GM19025 (cell line): ENCODE results near the gene OXSR1.
"Not testable (repeated sequence)": the region's sequence is repeated elsewhere in the genome, so short reads cannot be mapped to it uniquely, and the experiment has no call there.

Experiments
- ATAC-seq: cut with Tn5 transposase; IDR thresholded peaks from one replicate; pipeline ENCODE4 v1.9.1; 2021; ENCODE audit warnings: mild to moderate bottlenecking, low read depth, moderate library complexity; ENCODE audit not compliant: unreplicated experiment

The OXSR1 gene

DNA sequence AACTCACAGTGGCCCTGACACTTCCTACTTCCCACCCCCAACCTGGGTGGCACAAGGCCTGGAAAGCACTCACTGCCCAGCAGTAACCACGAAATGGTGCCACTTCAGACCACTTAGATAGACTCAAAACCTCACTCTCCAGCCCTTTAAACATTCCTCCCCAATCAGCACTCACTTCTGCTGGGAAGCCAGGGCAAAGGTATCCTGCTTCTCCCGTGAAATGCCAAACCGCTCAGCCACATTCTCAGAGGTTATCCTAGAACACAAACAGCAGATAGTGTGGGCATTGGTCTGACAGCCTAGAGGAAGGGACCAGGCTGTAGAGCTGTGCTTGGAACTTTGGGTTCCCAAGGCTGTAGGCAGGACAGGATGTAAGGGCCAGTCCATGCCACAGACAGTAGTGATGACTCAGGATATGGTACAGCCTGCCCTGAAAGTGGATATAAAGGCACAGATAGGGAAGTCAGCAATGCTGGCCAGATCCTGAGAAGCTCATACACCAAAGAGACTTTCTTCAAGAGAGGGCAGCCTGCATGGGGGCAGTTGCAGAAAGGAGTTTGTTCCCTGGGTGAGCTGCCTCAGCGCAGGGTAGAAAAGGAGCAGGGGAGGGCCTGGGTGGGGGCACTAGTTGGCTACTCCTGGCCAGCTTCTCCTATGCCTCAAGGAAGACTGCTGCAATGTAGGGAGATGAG, 37.6 kb upstream of the OXSR1 start:
- no peak for ATAC-seq

DNA sequence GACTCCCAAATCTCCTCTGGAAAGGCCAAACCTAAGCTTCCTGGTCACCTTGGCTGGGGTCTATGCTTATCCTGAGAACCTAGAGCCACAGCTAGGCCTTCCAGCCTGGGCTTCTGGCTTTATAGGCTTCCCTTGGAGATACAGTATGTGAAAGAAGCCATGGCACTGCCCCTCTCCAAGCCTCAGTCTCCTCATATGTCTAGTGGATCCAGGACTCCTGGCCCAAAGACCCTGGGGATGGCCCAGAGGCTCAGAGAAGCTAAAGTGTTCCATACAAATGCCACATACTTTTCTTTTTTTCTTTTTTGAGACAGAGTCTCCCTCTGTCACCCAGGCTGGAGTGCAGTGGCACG, 37.1 kb upstream of the OXSR1 start:
- no peak for ATAC-seq

DNA sequence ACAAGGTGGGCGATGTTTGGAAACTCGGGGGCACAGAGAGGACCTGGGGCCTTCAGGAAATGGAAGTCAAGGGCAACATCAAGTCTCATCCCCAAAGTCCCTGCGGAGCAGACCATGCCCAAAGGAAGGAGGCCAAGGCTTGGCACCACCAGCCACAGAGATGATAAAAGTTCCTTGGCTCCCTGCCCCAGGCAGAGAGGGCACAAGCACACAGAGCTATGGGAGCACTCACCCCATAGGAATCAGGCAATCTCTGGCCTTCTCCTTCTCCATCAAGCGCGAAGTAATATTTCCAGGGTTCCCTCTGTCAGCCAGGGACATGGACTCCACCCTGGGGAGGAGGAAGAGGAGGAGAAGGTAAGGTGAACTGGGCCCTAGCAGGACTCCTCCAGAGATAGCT, 36.3 kb upstream of the OXSR1 start:
- no peak for ATAC-seq

DNA sequence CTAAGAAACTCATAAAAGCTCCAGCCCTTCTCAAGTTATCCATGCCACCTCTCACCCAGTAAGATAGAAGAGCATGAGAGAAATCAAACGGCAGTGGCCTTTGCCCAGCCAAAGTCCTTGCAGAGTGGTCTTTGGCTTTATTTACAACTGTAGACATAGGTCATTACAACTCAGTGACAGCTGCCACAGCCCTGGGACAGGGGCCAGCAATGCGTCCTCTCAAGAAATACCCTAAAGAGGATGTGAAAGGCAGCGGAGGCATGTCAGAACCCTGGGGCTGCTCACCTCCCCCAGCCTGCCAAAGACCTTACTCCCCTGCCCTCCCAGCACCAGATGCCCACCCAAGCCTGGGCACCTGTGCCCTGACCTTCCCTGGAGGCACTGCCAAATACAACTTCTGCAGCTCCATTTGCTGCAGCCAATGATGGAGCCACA, 34.7 kb upstream of the OXSR1 start:
- ATAC-seq: no peak

DNA sequence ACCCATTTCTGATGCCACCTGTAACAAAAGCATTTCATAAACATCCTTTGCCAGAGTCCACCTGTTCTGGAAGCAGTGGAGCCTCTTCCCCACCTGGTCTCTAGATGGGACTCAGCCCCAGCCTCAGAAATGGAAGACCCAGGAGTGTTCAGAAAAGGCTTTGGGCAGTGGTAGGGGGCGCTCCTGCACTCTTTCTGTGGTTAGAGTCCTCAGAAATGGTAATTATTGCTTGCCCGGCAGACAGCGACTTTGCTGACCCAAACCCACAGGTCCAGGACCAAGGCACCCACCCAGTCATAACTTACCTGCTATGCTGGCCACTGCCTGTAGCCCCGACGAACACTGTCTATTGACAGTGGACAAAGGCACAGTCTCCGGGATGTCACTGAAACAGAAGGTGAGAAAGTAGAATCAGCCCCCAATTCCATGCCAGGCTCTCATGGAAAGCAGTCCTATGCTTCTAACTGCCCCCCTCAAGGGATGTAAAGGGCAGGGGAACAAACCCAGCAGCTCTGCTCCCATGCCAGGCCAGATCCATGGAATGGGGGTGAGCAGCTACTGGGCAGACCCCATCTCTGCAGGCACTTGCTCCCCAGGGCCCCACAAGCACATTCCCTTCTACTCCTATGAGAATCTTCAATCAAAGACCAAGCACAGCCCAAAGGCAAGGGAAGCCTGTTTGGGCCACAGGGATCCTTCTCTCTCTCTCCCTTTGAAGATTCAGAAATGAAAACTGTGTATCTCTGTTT, 33.5 kb upstream of the OXSR1 start:
- no peak for ATAC-seq

DNA sequence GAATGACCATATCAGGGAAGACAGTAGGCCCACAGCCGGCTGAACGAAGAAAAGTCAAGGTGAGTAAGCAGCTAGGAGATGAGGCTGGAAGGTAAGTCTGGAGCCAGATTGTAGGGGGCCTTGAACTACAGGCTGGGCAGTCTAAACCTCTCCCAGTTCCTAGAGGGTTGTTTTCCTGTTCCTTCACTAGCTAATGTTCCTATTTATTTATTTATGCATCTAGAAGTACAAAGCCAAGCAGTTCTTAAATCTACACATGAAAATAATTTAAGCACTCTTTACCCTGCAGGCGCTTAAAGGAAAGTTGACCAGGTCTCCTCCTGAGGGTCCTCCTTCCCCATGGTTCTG, 32.2 kb upstream of the OXSR1 start:
- ATAC-seq: no peak

DNA sequence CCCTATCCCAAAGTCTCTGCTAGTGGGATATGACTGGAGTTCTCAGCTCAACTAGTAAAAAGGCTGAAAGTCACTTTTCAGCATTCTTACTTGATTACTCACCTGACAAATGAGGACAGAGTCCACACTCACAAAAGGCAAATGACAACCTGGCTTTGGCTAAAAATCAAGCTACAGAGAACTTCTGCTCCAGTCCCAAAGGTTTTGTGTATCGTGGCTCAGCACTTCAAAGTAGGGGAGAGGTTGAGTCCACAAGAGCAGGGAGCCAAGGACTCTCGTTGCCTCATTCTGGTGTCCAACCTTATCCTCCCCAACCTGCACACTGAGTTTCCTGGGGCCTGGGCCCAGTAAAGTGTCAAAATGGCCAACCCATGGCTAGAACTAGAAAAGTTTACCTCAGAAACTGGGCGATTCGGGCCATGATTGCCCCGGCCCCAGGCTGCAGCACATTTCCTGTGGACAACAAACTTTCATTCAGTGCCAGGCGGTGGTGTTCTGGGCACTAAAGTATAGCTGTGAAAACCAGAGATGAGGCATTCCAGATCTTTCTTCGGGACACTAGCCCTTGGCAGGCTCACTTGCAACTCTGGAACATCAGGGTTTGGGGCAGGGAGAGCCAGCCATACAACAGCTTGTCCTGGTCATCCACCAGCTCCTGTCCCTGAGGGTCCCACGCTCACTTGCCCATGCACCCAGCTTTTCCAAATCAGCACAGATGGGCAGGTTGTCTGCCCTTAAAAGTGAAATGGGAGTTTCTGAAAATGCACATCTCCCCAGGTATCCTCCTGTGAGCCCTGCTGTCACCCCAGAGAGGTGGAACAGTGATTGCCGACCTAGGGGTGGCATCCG, 31.6 kb upstream of the OXSR1 start:
- ATAC-seq: no peak

DNA sequence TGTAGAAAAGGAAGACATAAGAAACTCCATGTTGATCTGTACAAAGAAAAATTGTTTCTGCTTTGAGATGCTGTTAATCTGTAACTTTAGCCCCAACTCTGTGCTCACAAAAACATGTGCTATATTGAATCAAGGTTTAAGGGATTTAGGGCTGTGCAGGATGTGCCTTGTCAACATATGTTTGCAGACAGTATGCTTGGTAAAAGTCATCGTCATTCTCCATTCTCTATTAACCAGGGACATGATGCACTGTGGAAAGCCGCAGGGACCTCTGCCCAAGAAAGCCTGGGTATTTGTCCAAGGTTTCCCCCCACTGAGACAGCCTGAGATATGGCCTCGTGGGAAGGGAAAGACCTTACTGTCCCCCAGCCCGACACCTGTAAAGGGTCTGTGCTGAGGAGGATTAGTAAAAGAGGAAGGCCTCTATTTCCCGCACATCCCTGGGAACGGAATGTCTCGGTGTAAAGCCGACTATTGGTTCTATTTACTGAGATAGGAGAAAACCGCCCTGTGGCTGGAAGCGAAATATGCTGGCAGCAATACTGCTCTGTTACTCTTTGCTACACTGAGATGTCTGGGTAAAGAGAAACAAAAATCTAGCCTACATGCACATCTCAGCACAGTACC, 30.7 kb upstream of the OXSR1 start:
- ATAC-seq: not testable (repeated sequence)

DNA sequence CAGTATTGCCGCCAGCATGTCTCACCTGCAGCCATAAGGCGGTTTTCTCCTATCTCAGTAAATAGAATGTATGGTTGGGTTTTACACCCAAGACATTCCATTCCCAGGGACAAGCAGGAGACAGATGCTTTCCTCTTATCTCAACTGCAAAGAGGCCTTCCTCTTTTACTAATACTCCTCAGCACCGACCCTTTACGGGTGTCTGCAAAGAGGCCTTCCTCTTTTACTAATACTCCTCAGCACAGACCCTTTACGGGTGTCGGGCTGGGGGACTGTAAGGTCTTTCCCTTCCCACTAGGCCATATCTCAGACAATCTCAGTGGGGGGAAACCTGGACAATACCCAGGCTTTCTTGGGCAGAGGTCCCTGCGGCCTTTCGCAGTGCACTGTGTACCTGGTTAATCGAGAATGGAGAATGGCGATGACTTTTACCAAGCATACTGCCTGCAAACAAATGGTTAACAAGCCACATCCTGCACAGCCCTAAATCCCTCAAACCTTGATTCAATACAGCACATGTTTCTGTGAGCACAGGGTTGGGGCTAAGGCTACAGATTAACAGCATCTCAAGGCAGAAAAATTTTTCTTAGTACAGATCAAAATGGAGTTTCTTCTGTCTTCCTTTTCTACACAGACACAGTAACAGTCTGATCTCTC, 29.6 kb upstream of the OXSR1 start:
- ATAC-seq: not testable (repeated sequence)

DNA sequence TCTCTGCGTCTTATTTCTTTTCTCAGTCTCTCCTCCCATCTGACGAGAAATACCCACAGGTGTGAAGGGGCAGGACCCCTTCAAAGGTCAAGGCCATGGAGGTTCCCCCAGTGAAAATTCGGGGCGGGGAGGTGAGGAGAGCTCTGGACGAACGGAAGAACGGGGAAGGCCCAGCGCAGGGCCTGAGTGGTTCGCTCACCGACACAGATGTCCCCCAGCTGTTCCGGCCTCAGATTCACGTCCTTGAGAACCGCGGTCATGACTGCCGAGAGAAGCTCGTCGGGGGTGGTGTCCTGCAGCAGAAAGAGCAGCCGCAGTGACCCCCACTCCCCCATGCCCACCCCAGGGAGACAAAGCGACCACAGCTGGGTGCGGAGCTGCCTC, 29.0 kb upstream of the OXSR1 start:
- no peak for ATAC-seq

DNA sequence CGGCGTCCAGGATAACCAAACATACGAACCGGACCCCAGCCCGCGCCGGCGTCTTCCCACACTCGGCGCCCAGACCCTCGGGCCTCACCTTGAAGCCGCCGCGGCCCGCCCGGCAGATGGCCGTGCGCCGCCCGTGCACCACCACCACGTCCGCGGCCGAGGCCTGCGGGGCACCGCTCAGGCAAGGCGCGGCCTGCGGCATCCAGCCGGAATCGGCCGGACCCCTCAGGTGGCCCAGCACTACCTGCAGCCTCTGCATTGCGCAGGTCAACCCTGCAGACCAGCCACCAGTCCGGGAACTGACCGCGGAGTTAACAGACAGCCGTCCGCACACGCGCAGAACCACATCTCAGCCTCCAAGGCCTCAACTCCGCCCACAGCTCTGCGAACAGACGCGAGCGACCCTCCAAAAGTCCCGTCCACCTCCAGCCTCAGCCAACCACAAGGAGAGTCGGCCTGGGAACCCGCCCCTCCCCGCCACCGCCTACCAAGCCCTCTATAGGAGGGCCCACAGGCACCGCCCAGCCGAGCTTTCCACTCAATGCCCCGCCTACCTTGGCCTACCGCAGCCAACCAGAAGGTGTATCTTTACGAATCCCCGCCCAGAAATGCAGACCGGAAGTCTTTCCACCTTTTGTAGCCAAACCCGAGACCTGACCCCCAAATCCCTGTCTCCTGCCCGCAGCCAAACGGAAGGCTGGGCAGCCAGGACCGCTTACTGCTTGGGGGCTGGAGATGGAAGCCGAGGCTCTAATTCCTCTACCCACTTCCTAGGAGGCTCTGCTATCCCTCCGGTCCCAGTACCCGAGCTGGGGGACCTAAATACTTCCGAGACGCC, 28.3 kb upstream of the OXSR1 start, which contains the start of gene ACAA1:
Gene ACAA1 (minus strand): TSS at position 351 of the 838 bp plus-strand sequence. CDS start 92 bp downstream, at position 259.
- ATAC-seq: peak; percentile 87

DNA sequence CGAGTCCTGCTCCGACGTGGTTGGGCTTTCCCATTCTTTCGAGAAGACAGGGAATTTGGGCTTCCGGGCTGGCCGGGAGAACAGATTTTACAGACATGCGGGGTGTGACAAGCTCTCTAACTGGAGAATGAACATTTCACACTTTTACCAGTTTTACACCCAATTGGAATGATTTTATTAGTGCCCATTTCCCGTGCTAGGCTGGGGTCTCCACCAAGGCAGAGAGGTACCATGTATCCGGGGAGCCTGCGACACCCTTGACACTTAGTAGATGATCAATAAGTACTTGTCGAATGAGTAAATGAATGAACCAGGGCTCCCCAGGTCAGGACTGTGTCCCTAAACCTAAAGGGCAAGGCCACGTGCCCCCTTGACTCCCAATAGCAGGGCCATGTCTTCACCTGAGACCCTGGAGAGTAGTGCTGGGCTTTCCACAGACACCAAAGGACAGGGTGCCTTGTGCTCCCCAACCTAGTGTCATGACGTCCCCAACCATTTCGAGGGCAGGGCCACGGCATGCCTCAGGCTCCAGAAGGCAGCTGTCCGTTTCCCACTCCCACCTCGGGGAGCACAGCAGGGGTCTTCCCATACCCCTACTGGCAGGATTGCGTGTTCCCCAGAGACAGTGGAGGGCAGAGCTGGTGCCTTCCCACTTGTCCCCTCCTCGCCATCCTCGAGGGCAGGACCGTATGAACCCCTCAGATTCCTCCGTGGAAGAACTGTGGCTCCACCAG, 27.6 kb upstream of the OXSR1 start:
- ATAC-seq: no peak

DNA sequence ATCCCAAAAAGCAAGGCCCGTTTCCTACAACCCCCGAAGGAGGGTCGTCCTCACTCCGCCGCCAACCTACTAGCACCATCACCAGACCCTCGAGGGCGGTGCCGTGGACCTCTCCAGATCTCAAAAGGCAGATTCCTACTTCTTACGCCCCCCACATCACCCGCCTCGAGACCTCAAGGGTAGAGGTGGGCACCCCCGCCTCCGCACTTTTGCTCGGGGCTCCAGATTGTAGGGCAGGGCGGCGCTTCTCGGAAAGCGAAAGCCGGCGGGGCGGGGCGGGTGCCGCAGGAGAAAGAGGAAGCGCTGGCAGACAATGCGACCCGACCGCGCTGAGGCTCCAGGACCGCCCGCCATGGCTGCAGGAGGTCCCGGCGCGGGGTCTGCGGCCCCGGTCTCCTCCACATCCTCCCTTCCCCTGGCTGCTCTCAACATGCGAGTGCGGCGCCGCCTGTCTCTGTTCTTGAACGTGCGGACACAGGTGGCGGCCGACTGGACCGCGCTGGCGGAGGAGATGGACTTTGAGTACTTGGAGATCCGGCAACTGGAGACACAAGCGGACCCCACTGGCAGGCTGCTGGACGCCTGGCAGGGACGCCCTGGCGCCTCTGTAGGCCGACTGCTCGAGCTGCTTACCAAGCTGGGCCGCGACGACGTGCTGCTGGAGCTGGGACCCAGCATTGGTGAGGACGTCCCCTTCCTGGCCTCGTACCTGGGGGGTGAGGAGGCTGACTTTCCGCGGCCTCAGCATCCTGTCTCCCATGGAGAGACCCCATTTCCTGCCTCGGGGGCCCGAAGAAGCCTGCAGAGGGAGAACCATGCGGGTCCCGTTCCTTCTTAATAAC, 26.8 kb upstream of the OXSR1 start, which contains the start of gene MYD88:
Gene MYD88 (plus strand): TSS at position 313 of the 842 bp plus-strand sequence. CDS start 40 bp downstream, at position 353.
- ATAC-seq: peak; percentile 32

DNA sequence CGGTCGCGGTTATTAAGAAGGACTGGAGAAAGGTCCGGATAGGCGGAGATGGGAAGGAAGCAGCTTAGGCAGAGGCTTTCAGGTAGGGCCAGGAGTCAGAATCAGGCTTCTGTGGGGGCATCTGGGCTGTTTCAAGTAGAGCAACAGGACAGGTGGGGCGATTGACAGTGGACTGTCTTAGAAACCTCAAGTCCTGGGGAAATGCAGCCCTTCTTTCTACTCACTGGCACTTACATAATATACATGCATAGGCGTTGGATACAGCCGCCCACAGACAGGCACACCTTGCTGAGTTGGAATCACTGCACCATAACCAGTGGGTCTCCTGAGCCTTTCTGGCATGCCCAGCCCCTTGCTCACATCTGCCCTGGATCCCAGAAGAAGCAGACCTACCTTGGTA, 26.1 kb upstream of the OXSR1 start:
- no peak for ATAC-seq

DNA sequence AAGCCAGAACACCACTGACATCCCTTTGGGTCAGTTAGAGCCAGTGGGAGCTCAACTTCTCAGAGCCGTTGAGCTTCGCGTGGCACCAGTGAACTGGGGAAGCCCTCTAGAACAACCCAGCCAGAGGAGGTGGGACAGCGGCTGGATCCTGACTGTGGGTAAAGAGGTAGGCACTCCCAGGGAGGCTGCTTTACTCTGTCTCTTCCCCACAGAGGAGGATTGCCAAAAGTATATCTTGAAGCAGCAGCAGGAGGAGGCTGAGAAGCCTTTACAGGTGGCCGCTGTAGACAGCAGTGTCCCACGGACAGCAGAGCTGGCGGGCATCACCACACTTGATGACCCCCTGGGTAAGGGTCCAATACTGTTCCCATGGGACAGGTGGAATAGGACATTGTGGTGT, 25.7 kb upstream of the OXSR1 start:
- no peak for ATAC-seq

DNA sequence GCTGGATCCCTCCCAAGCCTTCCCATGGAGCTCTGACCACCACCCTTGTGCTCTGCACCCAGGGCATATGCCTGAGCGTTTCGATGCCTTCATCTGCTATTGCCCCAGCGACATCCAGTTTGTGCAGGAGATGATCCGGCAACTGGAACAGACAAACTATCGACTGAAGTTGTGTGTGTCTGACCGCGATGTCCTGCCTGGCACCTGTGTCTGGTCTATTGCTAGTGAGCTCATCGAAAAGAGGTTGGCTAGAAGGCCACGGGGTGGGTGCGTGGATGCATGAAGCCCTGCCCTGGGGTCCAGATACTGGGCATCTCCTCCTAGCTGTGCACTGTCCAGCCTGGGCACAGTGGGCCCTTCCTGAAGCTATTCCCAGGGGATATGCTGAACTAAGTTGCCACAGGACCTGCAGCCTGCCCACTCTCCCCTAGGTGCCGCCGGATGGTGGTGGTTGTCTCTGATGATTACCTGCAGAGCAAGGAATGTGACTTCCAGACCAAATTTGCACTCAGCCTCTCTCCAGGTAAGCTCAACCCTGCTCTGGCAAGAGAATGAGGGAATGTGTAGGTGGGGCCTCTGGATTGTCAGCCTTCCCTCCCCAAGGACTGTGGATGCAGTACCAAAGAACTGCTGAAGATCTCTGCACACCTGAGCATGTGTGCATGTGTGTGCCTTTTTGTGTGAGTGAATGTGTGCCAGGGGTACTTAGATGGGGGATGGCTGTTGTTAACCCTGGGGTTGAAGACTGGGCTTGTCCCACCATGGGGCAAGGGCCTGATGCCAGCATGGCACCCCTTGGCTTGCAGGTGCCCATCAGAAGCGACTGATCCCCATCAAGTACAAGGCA, 24.8 kb upstream of the OXSR1 start:
- ATAC-seq: no peak
